ENCODE results near the gene ARL15.

The ARL15 gene

GRCh38 chr5:54197018-54197417 is 113.4 kb downstream of the ARL15 start:
- DNase-seq: no peak

GRCh38 chr5:54195701-54196100 is 114.7 kb downstream of the ARL15 start:
- DNase-seq: no peak

GRCh38 chr5:54194318-54194717 is 116.1 kb downstream of the ARL15 start:
- peak; percentile 37 for DNase-seq

GRCh38 chr5:54187694-54188093 is 122.7 kb downstream of the ARL15 start:
- no peak for DNase-seq

- no peak for DNase-seq
Observed at GRCh38 chr5:54186912-54187445, 123.4 kb downstream of the ARL15 start.

- DNase-seq: no peak
Observed at GRCh38 chr5:54186108-54186507, 124.3 kb downstream of the ARL15 start.

- DNase-seq: no peak
Observed at GRCh38 chr5:54184806-54185205, 125.6 kb downstream of the ARL15 start.

GRCh38 chr5:54180630-54181031 is 129.7 kb downstream of the ARL15 start:
- DNase-seq: no peak

GRCh38 chr5:54178991-54179390 is 131.4 kb downstream of the ARL15 start:
- DNase-seq: no peak

GRCh38 chr5:54178207-54178606 is 132.2 kb downstream of the ARL15 start:
- no peak for DNase-seq

- no peak for DNase-seq
Observed at GRCh38 chr5:54177058-54177457, 133.3 kb downstream of the ARL15 start.

GRCh38 chr5:54176066-54176830 is 134.1 kb downstream of the ARL15 start:
- no peak for DNase-seq

- DNase-seq: no peak
Observed at GRCh38 chr5:54173251-54173650, 137.1 kb downstream of the ARL15 start.

- DNase-seq: no peak
Observed at GRCh38 chr5:54171645-54172384, 138.6 kb downstream of the ARL15 start.

- no peak for DNase-seq
Observed at GRCh38 chr5:54165687-54166086, 144.7 kb downstream of the ARL15 start.

GRCh38 chr5:54162184-54162583 is 148.2 kb downstream of the ARL15 start:
- no peak for DNase-seq

GRCh38 chr5:54160329-54160728 is 150.0 kb downstream of the ARL15 start:
- no peak for DNase-seq

GRCh38 chr5:54159893-54160195 is 150.5 kb downstream of the ARL15 start:
- DNase-seq: no peak

- DNase-seq: no peak
Observed at GRCh38 chr5:54159153-54159892, 151.1 kb downstream of the ARL15 start.

GRCh38 chr5:54156577-54156976 is 153.8 kb downstream of the ARL15 start:
- peak; percentile 65 for DNase-seq

- DNase-seq: no peak
Observed at GRCh38 chr5:54150841-54151240, 159.5 kb downstream of the ARL15 start.

- no peak for DNase-seq
Observed at GRCh38 chr5:54148858-54149257, 161.5 kb downstream of the ARL15 start.

- DNase-seq: no peak
Observed at GRCh38 chr5:54148067-54148845, 162.1 kb downstream of the ARL15 start.
